CD4-positive, alpha-beta T cell treated with Interleukin-12 subunit alpha and Interleukin-12 subunit beta, for 1 hour (primary cell): Measurements from ENCODE around the gene TBC1D22A.
"Not testable (repeated sequence)": the region's sequence is repeated elsewhere in the genome, so short reads cannot be mapped to it uniquely, and the experiment has no call there.

ENCODE experiments used
- DNase-seq: peaks from one replicate; pipeline ENCODE4 v3.0.0-alpha.2; 2020

Gene TBC1D22A

DNA sequence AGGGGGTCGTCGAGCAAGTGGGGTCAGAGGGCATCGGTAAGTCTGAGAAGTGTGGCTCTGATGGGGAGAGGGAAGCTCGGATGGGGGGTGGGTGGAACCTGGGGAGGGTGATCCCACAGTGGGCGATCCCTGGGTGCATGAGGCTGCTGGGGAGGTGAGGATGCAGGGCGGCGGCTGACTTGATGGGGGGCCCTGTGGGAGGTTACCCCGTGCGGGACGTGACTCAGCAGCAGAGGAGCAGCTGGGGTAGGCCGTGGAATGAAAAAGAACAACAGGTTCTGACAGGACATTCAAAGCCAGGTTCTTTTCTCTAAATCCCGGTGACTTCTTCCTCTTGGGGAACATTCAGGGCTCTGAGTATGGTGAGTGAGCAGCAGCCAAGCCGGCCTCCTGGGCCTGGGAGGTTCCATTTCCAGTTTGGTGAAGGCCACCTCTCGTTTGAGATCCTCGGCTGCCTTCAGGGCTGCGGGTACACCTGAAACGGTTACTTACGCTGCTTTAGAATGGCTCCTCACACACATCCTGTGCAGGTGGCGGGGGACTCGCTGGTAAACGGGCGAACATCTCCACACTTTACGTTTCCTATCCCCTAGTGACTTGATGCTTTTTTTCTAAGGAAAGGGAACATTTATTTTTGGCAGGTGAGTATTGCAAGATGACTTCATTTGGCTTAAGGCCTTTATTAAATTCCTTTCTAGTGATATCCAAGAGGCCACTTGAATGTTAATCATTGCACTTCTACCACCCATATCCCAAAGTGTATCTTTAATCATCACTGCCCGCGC is 278.2 kb downstream of the TBC1D22A start:
- DNase-seq, result no peak

DNA sequence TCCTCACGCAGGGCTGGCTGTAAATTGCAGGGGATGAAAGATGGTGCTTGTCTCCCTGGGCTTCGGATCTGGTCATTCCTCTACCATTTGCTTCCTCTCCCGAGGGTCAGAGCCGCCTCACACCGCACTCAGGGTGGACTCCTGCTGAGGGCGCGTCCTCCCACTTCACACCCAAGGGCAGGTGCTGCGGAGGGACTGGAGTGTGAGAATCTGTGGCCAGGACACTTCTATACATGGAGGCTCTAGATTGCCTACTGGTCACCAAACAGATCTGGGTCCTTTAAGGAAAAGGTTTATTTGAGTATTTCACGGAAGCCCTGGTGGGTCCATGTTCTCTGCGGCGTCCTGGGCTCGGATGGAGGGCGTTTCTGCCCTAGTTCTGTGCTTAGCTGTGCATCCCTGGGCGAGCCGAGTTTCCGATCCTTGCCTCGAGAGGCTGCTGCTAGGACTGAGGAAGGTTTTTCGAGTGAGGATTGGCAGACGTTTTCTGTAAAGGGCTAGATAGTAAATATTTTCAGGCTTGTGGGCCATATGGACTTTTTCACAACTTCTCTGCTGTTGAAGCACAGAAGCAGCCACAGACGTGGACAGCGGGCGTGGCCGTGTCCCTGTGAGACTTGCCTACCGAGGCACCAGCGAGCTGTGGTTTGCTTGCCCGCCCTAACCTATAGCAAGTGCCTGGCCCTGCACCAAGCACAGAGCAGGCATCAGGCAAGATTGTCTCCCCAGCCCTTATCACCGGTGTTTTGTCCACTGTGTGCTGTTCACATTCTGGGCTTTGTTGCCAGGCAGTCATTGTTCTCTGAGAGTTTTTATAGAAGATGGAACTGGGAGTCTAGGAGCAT is 279.0 kb downstream of the TBC1D22A start:
- DNase-seq, result no peak

GRCh38 chr22:47042116-47042825 is 279.8 kb downstream of the TBC1D22A start:
- no peak for DNase-seq

DNA sequence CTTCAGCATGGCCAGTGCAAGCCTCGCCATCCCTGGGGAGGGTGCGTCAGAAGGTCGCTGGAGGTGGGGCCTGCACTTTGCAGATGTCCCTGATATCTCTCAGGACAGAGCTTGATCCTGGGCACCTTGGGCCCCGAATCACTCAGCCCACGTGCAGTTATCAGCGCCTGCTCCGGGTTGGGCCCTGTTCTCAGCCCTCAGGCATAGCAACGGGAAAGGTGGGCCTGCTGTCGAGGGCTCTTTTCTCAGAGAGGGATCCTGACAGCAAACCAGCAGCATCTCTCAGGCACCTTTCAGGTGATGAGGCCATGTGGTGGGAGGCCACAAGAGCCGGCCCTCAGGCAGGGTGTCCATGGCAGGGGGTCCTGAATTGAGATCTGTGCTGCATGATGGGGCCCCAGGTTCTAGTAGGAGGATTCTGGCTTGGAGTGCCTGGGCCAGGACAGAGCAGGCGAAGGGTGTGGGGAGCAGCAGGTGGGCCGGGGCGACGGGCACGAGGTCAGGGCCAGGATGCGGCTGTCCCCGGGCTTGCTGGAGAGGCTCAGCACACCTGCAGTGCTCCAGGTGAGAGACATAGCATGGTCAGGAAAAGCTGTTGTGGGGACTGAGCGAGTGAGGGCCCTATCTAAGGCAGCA is 280.5 kb downstream of the TBC1D22A start:
- no peak for DNase-seq

GRCh38 chr22:47043835-47044721 is 281.6 kb downstream of the TBC1D22A start:
- no peak for DNase-seq

GRCh38 chr22:47044722-47045535 is 282.5 kb downstream of the TBC1D22A start:
- DNase-seq, result no peak

GRCh38 chr22:47045691-47046410 is 283.4 kb downstream of the TBC1D22A start:
- no peak for DNase-seq

DNA sequence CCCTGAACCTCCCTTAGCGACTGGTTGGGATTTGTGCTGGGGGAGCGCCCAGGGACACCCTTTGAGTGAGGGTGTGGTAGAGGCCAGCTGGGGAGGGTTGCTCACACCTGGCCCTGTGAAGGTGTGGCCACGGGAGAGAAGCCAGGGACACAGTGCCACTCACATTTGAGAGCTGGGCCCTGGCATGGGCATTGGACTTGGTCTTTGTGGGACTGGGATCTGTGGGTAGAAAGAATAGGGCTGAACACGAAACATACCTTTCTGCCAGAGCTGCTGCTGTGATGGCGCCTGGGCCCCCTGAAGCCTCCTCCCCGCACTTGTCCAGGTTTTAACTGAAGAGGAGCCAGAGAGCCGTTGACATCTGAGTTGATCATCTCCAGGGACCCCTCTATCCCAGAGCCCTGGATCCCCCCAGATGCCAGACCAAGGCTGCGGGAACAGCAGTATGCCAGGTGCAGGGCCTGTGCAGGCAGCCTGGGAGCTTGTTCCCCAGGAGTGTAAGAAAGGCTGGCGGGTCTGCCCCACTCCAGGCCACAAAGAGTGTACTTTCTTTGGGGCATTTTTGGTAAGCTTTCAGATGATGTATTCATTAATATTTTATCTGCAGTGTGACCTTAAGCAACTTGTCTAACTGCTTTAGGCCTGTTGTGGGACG is 284.1 kb downstream of the TBC1D22A start:
- no peak for DNase-seq

DNA sequence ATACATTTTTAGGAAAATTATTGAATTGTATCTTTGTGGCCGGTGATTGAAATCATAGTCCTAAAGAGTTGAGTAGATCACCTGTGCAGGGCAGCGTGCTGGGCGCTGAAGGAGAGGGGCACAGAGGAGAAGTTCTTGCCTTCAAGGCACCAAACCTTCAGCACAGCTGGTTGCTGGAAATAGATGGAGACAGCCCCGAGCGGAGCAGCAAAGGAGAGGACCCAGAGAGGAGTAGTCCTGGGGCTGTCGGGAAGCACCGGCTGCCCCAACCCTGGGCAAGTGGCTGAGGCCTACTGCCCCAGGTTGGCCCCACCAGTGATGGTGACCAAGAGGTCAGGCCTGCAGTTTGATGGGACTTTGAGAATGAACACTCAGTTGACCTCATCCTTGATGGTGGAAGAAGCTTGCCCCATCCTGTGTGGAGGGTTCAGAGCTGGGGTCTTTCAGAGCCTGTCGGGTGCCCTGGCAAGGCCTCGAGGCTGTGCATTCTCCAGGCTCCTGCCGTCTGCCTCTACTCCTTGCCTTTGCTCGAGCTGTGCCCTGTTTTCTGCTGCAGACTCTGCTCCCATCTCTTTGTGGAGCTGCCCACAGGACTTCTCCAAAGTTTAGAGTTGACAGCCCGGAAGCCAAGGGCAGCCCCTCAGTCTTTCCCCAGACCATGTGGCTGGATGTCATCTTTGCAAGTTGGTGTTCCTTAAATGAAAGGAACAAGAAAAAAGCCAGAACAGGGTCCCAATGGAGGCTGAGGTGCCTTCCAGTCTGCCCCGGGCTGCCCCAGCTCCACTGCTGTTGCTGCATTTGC is 285.1 kb downstream of the TBC1D22A start:
- DNase-seq, result no peak

DNA sequence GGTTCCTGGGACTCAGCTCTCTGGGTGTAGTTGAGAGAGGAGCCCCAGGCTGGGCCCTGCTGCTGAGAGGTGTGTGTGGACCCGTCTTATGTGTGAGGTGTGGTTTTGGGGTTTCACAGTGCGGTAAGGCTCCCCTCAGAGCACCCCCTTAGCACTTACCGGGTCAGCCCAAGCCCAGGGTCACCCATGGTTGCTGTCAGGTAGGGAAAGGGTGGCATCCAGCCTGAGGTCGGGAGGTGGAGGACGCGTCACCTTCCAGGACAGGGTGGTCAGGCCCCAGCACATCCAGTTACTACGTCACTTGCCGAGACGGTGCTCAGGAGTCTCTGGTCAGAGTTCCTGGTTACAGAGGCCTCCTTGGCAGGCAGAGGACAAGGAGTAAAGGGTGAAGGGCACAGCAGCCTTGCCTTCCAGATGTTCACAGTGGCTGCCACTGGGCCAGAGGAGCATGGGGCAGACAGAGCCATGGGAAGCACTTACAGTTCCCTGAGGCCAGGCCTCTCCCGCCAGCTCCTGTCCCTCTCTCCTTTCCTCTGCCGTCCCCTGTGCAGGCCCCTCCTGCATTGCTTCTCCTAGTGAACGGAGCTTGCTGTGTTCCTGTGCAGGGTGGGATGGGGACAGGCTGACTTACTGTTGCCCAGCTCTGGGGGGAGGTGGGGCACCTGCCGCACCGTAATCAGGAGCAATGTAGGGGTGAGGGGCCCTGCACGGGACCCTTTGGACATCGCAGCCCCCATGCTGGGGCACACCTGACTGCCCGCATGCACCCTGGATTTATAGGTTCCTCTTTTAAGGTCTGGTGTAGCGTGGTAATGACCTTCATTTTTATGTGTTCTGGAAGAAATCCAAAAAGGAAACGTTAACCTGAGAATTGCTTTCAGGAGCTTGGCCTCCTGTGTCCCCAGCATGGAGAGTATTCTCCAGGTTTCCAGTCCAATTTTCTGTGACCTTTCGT is 285.9 kb downstream of the TBC1D22A start:
- no peak for DNase-seq

DNA sequence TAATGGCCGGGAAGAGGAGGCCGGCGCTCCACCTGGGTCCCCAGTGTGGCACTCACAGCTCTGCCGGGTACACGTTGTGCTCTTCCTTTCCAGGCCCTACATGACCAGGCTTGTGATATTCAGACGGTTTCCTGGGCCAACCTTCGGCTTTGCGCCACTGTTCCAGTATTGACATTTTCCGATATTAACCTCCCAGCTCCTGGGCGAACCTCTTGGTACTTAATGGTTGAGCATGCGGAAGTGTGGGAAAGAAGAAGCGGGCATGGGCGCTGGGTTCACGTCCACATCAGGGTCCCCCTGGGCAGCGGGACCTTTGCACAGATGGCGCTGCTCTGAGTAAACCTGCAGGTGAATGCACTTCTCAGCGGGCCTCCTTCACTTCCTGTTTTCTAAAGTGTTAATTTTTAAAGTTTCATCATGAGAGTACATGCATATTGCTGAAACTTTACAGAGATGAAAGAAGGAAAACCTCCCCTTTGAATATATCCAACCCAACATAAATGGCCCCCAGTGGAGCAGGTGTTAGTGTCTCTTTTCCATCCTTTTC is 286.7 kb downstream of the TBC1D22A start:
- no peak for DNase-seq

DNA sequence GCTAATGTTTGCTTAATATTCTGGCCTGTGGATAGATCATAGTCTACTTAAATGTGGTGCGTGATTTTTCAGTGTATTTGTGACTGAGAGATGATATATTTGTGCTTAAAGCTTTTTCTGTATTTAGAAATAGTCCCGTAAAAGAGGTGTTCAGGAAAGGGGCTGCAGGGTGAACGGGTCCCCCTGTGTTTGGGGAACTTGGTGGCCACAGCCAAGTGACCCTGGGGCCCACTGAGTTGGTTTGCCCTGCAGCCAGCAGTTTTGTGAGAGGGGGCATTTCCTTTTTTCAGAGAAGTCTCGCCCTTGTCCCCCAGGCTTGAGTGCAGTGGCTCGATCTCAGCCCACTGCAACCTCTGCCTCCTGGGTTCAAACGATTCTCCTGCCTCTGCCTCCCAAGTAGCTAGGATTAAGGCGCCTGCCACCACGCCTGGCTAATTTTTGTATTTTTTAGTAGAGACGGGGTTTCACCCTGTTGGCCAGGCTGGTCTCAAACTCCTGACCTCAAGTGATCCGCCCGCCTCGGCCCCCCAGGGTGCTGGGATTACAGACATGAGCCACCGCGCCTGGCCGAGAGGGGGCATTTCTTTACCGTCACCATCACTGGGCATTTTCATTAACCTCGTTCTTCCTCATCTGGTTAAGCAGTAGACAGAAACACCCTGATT is 287.4 kb downstream of the TBC1D22A start:
- DNase-seq, result not testable (repeated sequence)

- DNase-seq, result no peak
Observed at GRCh38 chr22:47050401-47051051, 288.1 kb downstream of the TBC1D22A start.

DNA sequence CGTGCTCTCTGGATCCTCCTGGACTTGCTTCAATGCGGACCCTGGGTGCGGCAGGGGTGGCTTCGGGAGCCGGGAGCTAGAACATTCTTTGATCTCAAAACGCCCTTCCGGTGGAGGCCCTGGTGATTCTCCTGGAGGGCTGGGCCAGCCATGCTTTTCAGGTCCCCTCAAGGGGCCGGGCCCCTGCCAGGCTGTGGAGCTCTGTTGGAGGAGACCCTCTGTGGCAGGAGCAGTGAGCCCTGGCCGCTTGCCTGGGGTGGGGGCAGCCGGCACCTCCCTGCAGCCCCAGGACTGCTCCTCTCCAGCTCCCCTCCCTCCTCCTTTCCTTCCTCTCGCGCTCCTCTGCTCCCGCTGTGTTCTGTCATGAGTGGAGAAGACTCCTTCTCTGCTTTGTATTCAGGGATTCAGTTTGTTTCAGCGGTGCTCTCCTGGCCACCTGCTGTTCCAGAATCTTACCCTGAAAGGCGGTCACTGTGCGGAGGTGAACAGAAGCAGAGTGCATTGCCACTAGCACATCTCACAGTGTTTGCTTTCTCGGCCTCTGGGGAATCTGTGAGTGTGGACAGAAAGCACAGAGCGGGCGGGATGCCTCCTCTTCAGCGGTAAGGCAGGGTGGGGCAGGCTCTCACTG is 289.1 kb downstream of the TBC1D22A start:
- DNase-seq, result no peak

- no peak for DNase-seq
Observed at GRCh38 chr22:47052236-47053012, 290.0 kb downstream of the TBC1D22A start.
